Activated naive CD8-positive, alpha-beta T cell treated with anti-CD3 and anti-CD28 coated beads, Interleukin-2, amount 10 ng/mL, durations not matched to agents 7 days and 5 days (primary cell): ENCODE results near the gene RAI2. TPM values are rescaled to one million over a fixed set of nuclear protein-coding genes. Genes with fewer than 3 reads are reported as not detected.

Experiments
- ATAC-seq: fragments of 150-1000 bp; cut with Tn5 transposase; one replicate; pipeline ENCODE4 v1.10.0; 2021; ENCODE audit warnings: low read depth, moderate library complexity
- POLR2A ChIA-PET: fragments of 350-600 bp; sonication (Branson Sonifier 250); formaldehyde crosslinking; loops from one replicate; lab custom pipeline; 2021; ENCODE audit warnings: antibody characterized with exemption; lab: Charles Lee
- DNase-seq: peaks from one replicate; pipeline ENCODE4 v3.0.0; 2021
- H3K27ac Mint-ChIP-seq: one replicate; pipeline ENCODE4 v1.8.0; 2022; ENCODE audit warnings: mild to moderate bottlenecking, mixed read lengths
- H3K27me3 Mint-ChIP-seq: one replicate; pipeline ENCODE4 v1.8.0; 2022; ENCODE audit warnings: mild to moderate bottlenecking, moderate library complexity, mixed read lengths
- H3K36me3 Mint-ChIP-seq: one replicate; pipeline ENCODE4 v1.8.0; 2021; ENCODE audit warnings: mild to moderate bottlenecking, mixed read lengths
- H3K4me1 Mint-ChIP-seq: one replicate; pipeline ENCODE4 v1.8.0; 2021; ENCODE audit warnings: mixed read lengths
- H3K4me3 Mint-ChIP-seq: one replicate; pipeline ENCODE4 v1.8.0; 2022; ENCODE audit warnings: mild to moderate bottlenecking, moderate library complexity, mixed read lengths
- H3K9me3 Mint-ChIP-seq: one replicate; pipeline ENCODE4 v1.8.0; 2021; ENCODE audit warnings: mixed read lengths
- total RNA-seq, 2 experiments: library from RNA; stranded (reverse); gene quantifications; one replicate each; pipeline ENCODE4 v1.2.3, GENCODE V29; 2021

Gene RAI2
- total RNA-seq, 2 experiments from 2014 or later = not detected

GRCh38 chrX:17818726-17819125 is 42.4 kb downstream of the RAI2 start:
- no peaks in the 10 kb centered on the region for H3K36me3 Mint-ChIP-seq
- H3K9me3 Mint-ChIP-seq = no peaks in the 10 kb centered on the region
- H3K27me3 Mint-ChIP-seq = no peaks in the 10 kb centered on the region
- DNase-seq (no peak), ATAC-seq (no peak)
- H3K4me1 Mint-ChIP-seq = no peaks in the 10 kb centered on the region
- POLR2A ChIA-PET = interaction anchor here (0.5 kb wide), 1 partner anchor 102 kb away, joined by 5 read pairs; no protein-coding TSS in a partner anchor
- H3K27ac Mint-ChIP-seq = no peak overlapping the region
- no peak overlapping the region for H3K4me3 Mint-ChIP-seq

- Mint-ChIP-seq H3K4me1 (no peaks in the 10 kb centered on the region), H3K9me3 (no peaks in the 10 kb centered on the region), H3K27me3 (no peaks in the 10 kb centered on the region), H3K4me3 (no peak overlapping the region), H3K36me3 (no peaks in the 10 kb centered on the region), H3K27ac (no peak overlapping the region)
- DNase-seq (no peak), ATAC-seq (no peak)
- POLR2A ChIA-PET = interaction anchor here (0.7 kb wide), 1 partner anchor 1636 kb away, joined by 3 read pairs; no protein-coding TSS in a partner anchor
Observed at GRCh38 chrX:17817251-17817650, 43.8 kb downstream of the RAI2 start.

- DNase-seq = no peak
- H3K9me3 Mint-ChIP-seq = no peaks in the 10 kb centered on the region
- no peaks in the 10 kb centered on the region for H3K27me3 Mint-ChIP-seq
- no peak for ATAC-seq
- POLR2A ChIA-PET = no interaction called here
- no peak overlapping the region for H3K4me3 Mint-ChIP-seq
- H3K36me3 Mint-ChIP-seq = no peaks in the 10 kb centered on the region
- H3K4me1 Mint-ChIP-seq = no peaks in the 10 kb centered on the region
- no peak overlapping the region for H3K27ac Mint-ChIP-seq
Observed at GRCh38 chrX:17814557-17814956, 46.5 kb downstream of the RAI2 start.

GRCh38 chrX:17814059-17814458 is 47.0 kb downstream of the RAI2 start:
- ATAC-seq (no peak), DNase-seq (no peak)
- H3K27me3 Mint-ChIP-seq = no peaks in the 10 kb centered on the region
- no peak overlapping the region for H3K27ac Mint-ChIP-seq
- H3K36me3 Mint-ChIP-seq = no peaks in the 10 kb centered on the region
- POLR2A ChIA-PET = no interaction called here
- H3K4me3 Mint-ChIP-seq = no peak overlapping the region
- H3K9me3 Mint-ChIP-seq = no peaks in the 10 kb centered on the region
- H3K4me1 Mint-ChIP-seq = no peaks in the 10 kb centered on the region

GRCh38 chrX:17813277-17813676 is 47.8 kb downstream of the RAI2 start:
- Mint-ChIP-seq H3K4me1 (no peaks in the 10 kb centered on the region), H3K9me3 (no peaks in the 10 kb centered on the region), H3K27me3 (no peaks in the 10 kb centered on the region), H3K27ac (no peak overlapping the region), H3K36me3 (no peaks in the 10 kb centered on the region), H3K4me3 (no peak overlapping the region)
- ATAC-seq = no peak
- POLR2A ChIA-PET = no interaction called here
- DNase-seq = no peak

GRCh38 chrX:17812763-17813162 is 48.3 kb downstream of the RAI2 start:
- H3K4me3 Mint-ChIP-seq = no peak overlapping the region
- POLR2A ChIA-PET = no interaction called here
- DNase-seq = no peak
- no peaks in the 10 kb centered on the region for H3K27me3 Mint-ChIP-seq
- no peak overlapping the region for H3K27ac Mint-ChIP-seq
- no peaks in the 10 kb centered on the region for H3K36me3 Mint-ChIP-seq
- no peak for ATAC-seq
- H3K9me3 Mint-ChIP-seq = no peaks in the 10 kb centered on the region
- no peaks in the 10 kb centered on the region for H3K4me1 Mint-ChIP-seq

- DNase-seq = no peak
- Mint-ChIP-seq H3K9me3 (no peaks in the 10 kb centered on the region), H3K27ac (no peak overlapping the region), H3K36me3 (no peaks in the 10 kb centered on the region), H3K4me1 (no peaks in the 10 kb centered on the region), H3K4me3 (no peak overlapping the region), H3K27me3 (no peaks in the 10 kb centered on the region)
- POLR2A ChIA-PET = no interaction called here
- ATAC-seq = no peak
Observed at GRCh38 chrX:17809984-17810383, 51.1 kb downstream of the RAI2 start.

- Mint-ChIP-seq H3K9me3 (no peaks in the 10 kb centered on the region), H3K27me3 (no peaks in the 10 kb centered on the region), H3K36me3 (no peaks in the 10 kb centered on the region), H3K4me3 (no peak overlapping the region), H3K4me1 (no peaks in the 10 kb centered on the region), H3K27ac (no peak overlapping the region)
- no peak for ATAC-seq
- DNase-seq = no peak
- POLR2A ChIA-PET = no interaction called here
Observed at GRCh38 chrX:17809273-17809672, 51.8 kb downstream of the RAI2 start.

GRCh38 chrX:17805120-17805519 is 56.0 kb downstream of the RAI2 start:
- no peaks in the 10 kb centered on the region for H3K36me3 Mint-ChIP-seq
- no peak overlapping the region for H3K27ac Mint-ChIP-seq
- H3K9me3 Mint-ChIP-seq = no peaks in the 10 kb centered on the region
- H3K4me1 Mint-ChIP-seq = no peaks in the 10 kb centered on the region
- ATAC-seq (no peak), DNase-seq (no peak)
- H3K27me3 Mint-ChIP-seq = no peaks in the 10 kb centered on the region
- no peak overlapping the region for H3K4me3 Mint-ChIP-seq
- POLR2A ChIA-PET = no interaction called here

GRCh38 chrX:17803449-17803848 is 57.6 kb downstream of the RAI2 start:
- H3K27me3 Mint-ChIP-seq = no peaks in the 10 kb centered on the region
- no peak for ATAC-seq
- POLR2A ChIA-PET = no interaction called here
- H3K4me3 Mint-ChIP-seq = no peak overlapping the region
- no peaks in the 10 kb centered on the region for H3K4me1 Mint-ChIP-seq
- no peaks in the 10 kb centered on the region for H3K36me3 Mint-ChIP-seq
- H3K27ac Mint-ChIP-seq = no peak overlapping the region
- H3K9me3 Mint-ChIP-seq = no peaks in the 10 kb centered on the region
- no peak for DNase-seq

- Mint-ChIP-seq H3K9me3 (no peaks in the 10 kb centered on the region), H3K4me1 (peaks cover 2% of the 10 kb centered on the region), H3K36me3 (no peaks in the 10 kb centered on the region), H3K27me3 (no peaks in the 10 kb centered on the region), H3K4me3 (no peak overlapping the region), H3K27ac (no peak overlapping the region)
- no peak for ATAC-seq
- no peak for DNase-seq
- POLR2A ChIA-PET = no interaction called here
Observed at GRCh38 chrX:17802756-17803155, 58.3 kb downstream of the RAI2 start.

- no peak for ATAC-seq
- POLR2A ChIA-PET = no interaction called here
Observed at GRCh38 chrX:17801431-17801830, 59.7 kb downstream of the RAI2 start.

GRCh38 chrX:17798921-17799320 is 62.2 kb downstream of the RAI2 start:
- Mint-ChIP-seq H3K4me1 (peaks cover 2% of the 10 kb centered on the region), H3K36me3 (no peaks in the 10 kb centered on the region)

More at GRCh38 chrX:17801431-17801830, 59.7 kb downstream of the RAI2 start:
- Mint-ChIP-seq H3K9me3 (no peaks in the 10 kb centered on the region), H3K4me1 (peaks cover 2% of the 10 kb centered on the region), H3K4me3 (no peak overlapping the region), H3K36me3 (no peaks in the 10 kb centered on the region), H3K27me3 (no peaks in the 10 kb centered on the region), H3K27ac (no peak overlapping the region)
- no peak for DNase-seq

GRCh38 chrX:17792826-17793225 is 68.3 kb downstream of the RAI2 start:
- ATAC-seq (no peak), DNase-seq (no peak)
- no peak overlapping the region for H3K27ac Mint-ChIP-seq

More at GRCh38 chrX:17798921-17799320, 62.2 kb downstream of the RAI2 start:
- Mint-ChIP-seq H3K9me3 (no peaks in the 10 kb centered on the region), H3K27ac (no peak overlapping the region), H3K27me3 (no peaks in the 10 kb centered on the region), H3K4me3 (no peak overlapping the region)
- ATAC-seq = no peak
- POLR2A ChIA-PET = no interaction called here
- DNase-seq = no peak

More at GRCh38 chrX:17792826-17793225, 68.3 kb downstream of the RAI2 start:
- Mint-ChIP-seq H3K36me3 (no peaks in the 10 kb centered on the region), H3K4me3 (no peak overlapping the region), H3K27me3 (peaks cover 2% of the 10 kb centered on the region), H3K9me3 (no peaks in the 10 kb centered on the region), H3K4me1 (no peaks in the 10 kb centered on the region)
- POLR2A ChIA-PET = no interaction called here
